Hepatocyte (in vitro differentiated cells): ENCODE results near the gene ZNF446. TPM values are rescaled to one million over a fixed set of nuclear protein-coding genes. Genes with fewer than 3 reads are reported as not detected.

Experiments
- DNase-seq: peaks from one replicate; pipeline ENCODE4 v3.0.0-alpha.2; 2016; ENCODE audit warnings: low spot score
- H2AFZ ChIP-seq: fragments of 200-600 bp; sonication (generic); 2 replicates; pipeline ENCODE4 v1.6.0; 2016; ENCODE audit warnings: antibody characterized with exemption, mild to moderate bottlenecking
- H3K27ac ChIP-seq: fragments of 200-600 bp; sonication (generic); 2 replicates; pipeline ENCODE4 v1.5.1; 2016; ENCODE audit warnings: mild to moderate bottlenecking
- H3K27me3 ChIP-seq: fragments of 200-600 bp; sonication (generic); 2 replicates; pipeline ENCODE4 v1.6.1; 2016
- H3K36me3 ChIP-seq: fragments of 200-600 bp; sonication (generic); replicated peaks from 2 replicates; pipeline ENCODE4 v1.5.1; 2016; ENCODE audit warnings: low read depth; ENCODE audit not compliant: insufficient read depth
- H3K4me1 ChIP-seq: fragments of 200-600 bp; sonication (generic); 2 replicates; pipeline ENCODE4 v1.5.1; 2016; ENCODE audit warnings: mild to moderate bottlenecking, moderate library complexity; ENCODE audit not compliant: insufficient read depth
- H3K4me2 ChIP-seq: fragments of 200-600 bp; sonication (generic); 2 replicates; pipeline ENCODE4 v1.6.0; 2016
- H3K4me3 ChIP-seq: fragments of 200-600 bp; sonication (generic); 2 replicates; pipeline ENCODE4 v1.5.1; 2016; ENCODE audit warnings: mild to moderate bottlenecking
- H3K79me2 ChIP-seq: fragments of 200-600 bp; sonication (generic); 2 replicates; pipeline ENCODE4 v1.6.0; 2017; ENCODE audit warnings: mild to moderate bottlenecking
- H3K9me2 ChIP-seq: fragments of 200-600 bp; sonication (generic); replicated peaks from 2 replicates; pipeline ENCODE4 v1.6.0; 2017; ENCODE audit warnings: mild to moderate bottlenecking; ENCODE audit not compliant: insufficient read depth
- H3K9me3 ChIP-seq: fragments of 200-600 bp; sonication (generic); 2 replicates; pipeline ENCODE4 v1.5.1; 2016; ENCODE audit warnings: low read depth, mild to moderate bottlenecking
- H4K20me1 ChIP-seq: fragments of 200-600 bp; sonication (generic); 2 replicates; pipeline ENCODE4 v1.6.0; 2016; ENCODE audit warnings: mild to moderate bottlenecking; ENCODE audit not compliant: insufficient read depth, poor library complexity, severe bottlenecking
- EZH2 ChIP-seq: fragments of 200-600 bp; sonication (generic); IDR thresholded peaks from 2 replicates; pipeline ENCODE4 v1.6.1; 2016; ENCODE audit warnings: antibody characterized with exemption, mild to moderate bottlenecking, borderline replicate concordance
- EZH2phosphoT487 ChIP-seq: fragments of 200-600 bp; sonication (generic); IDR thresholded peaks from one replicate; pipeline ENCODE4 v1.6.1; 2018; ENCODE audit warnings: antibody characterized with exemption, mild to moderate bottlenecking, low read depth, moderate library complexity; ENCODE audit not compliant: unreplicated experiment, severe bottlenecking
- WGBS: methylation state at CpG from one replicate; pipeline ENCODE4 v1.1.6; 2016; ENCODE audit warnings: low lambda C conversion rate; ENCODE audit errors: missing lambda C conversion rate; 5-methylcytosine and 5-hydroxymethylcytosine counted together
- polyA plus RNA-seq: library from polyadenylated mRNA; unstranded; fragments of >200 nt; fragmentation: Nextera tagmentation; extraction: Ambion mirVana; gene quantifications from 2 replicates; pipeline ENCODE4 v1.2.1, GENCODE V29; 2016
- total RNA-seq: library from RNA; depleted of rRNA; stranded (reverse); fragments of >200 nt; gene quantifications from 2 replicates; pipeline ENCODE4 v1.2.3, GENCODE V29; 2014
- TF ChIP-seq, protein P1 (sequence below): fragments of 200-600 bp; sonication (generic); IDR thresholded peaks from 2 replicates; pipeline ENCODE4 v1.5.1; 2016; ENCODE audit warnings: antibody characterized with exemption, mild to moderate bottlenecking; ENCODE audit not compliant: poor library complexity

The ZNF446 gene
- total and polyA plus RNA-seq, 2 experiments from 2014 or later, result 13.8 to 20.5 TPM

GRCh38 chr19:58455306-58455705, 20.8 kb upstream of the ZNF446 start:
- no peak overlapping the region for H3K4me2 ChIP-seq
- H3K27me3 ChIP-seq, result no peaks in the 10 kb centered on the region
- no peak for DNase-seq
- no peak overlapping the region for H3K4me3 ChIP-seq
- 94% methylated on average over 16 of the region's 21 CpGs for WGBS
- H3K4me1 ChIP-seq, result no peaks in the 10 kb centered on the region
- H3K36me3 ChIP-seq, result no peaks in the 10 kb centered on the region
- no peaks in the 10 kb centered on the region for H3K9me3 ChIP-seq
- no peak for TF ChIP-seq EZH2
- TF ChIP-seq EZH2phosphoT487, result no peak
- TF ChIP-seq, protein P1, sequence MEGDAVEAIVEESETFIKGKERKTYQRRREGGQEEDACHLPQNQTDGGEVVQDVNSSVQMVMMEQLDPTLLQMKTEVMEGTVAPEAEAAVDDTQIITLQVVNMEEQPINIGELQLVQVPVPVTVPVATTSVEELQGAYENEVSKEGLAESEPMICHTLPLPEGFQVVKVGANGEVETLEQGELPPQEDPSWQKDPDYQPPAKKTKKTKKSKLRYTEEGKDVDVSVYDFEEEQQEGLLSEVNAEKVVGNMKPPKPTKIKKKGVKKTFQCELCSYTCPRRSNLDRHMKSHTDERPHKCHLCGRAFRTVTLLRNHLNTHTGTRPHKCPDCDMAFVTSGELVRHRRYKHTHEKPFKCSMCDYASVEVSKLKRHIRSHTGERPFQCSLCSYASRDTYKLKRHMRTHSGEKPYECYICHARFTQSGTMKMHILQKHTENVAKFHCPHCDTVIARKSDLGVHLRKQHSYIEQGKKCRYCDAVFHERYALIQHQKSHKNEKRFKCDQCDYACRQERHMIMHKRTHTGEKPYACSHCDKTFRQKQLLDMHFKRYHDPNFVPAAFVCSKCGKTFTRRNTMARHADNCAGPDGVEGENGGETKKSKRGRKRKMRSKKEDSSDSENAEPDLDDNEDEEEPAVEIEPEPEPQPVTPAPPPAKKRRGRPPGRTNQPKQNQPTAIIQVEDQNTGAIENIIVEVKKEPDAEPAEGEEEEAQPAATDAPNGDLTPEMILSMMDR, result no peak
- no peaks in the 10 kb centered on the region for H3K9me2 ChIP-seq
- no peak overlapping the region for H3K27ac ChIP-seq
- no peak overlapping the region for H2AFZ ChIP-seq
- H4K20me1 ChIP-seq, result no peaks in the 10 kb centered on the region
- no peaks in the 10 kb centered on the region for H3K79me2 ChIP-seq

DNA sequence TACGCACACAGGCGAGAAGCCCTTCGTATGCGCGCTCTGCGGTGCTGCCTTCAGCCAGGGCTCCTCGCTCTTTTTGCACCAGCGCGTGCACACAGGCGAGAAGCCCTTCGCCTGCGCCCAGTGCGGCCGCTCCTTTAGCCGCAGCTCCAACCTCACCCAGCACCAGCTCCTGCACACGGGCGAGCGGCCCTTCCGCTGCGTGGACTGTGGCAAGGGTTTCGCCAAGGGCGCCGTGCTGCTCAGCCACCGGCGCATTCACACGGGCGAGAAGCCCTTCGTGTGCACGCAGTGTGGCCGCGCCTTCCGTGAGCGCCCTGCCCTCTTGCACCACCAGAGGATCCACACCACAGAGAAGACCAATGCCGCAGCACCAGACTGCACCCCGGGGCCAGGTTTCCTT, 20.0 kb upstream of the ZNF446 start:
- no peaks in the 10 kb centered on the region for H3K4me1 ChIP-seq
- no peak for DNase-seq
- no peak overlapping the region for H2AFZ ChIP-seq
- H3K36me3 ChIP-seq, result no peaks in the 10 kb centered on the region
- no peak overlapping the region for H3K27ac ChIP-seq
- no peak overlapping the region for H3K4me2 ChIP-seq
- no peaks in the 10 kb centered on the region for H3K79me2 ChIP-seq
- H3K4me3 ChIP-seq, result no peak overlapping the region
- H3K27me3 ChIP-seq, result no peaks in the 10 kb centered on the region
- no peaks in the 10 kb centered on the region for H4K20me1 ChIP-seq
- no peaks in the 10 kb centered on the region for H3K9me3 ChIP-seq
- WGBS, result 98% methylated on average over 34 of the region's 35 CpGs
- H3K9me2 ChIP-seq, result no peaks in the 10 kb centered on the region
- TF ChIP-seq EZH2phosphoT487 (no peak), EZH2 (no peak)
- TF ChIP-seq, protein P1, result no peak

DNA sequence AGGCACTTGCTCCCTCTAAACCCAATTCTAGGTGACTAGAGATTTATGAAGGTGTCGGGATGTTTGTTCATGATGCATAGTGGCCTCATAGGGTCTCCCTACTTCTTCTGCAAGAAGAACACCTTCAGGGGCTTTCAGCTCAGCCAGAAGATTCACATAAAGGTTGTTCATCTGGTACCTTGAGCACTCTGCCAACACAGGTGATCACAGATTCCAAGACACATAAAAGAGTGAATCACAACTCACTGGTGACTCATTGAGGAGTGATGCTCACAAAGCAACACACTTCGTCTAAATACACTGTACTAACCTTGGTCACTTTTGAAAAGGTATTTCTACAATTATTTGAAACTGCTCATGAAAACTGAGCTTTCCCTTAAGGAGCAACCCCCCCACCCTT, 16.1 kb upstream of the ZNF446 start:
- Histone ChIP-seq H4K20me1 (no peaks in the 10 kb centered on the region), H3K79me2 (no peaks in the 10 kb centered on the region), H3K27ac (no peak overlapping the region), H3K9me2 (no peaks in the 10 kb centered on the region), H3K27me3 (no peaks in the 10 kb centered on the region), H3K4me1 (no peaks in the 10 kb centered on the region), H3K4me3 (no peak overlapping the region), H3K4me2 (no peak overlapping the region), H2AFZ (no peak overlapping the region), H3K9me3 (no peaks in the 10 kb centered on the region), H3K36me3 (no peaks in the 10 kb centered on the region)
- DNase-seq, result no peak
- TF ChIP-seq EZH2phosphoT487 (no peak), EZH2 (no peak)
- TF ChIP-seq, protein P1, result no peak
- WGBS, result 88% methylated on average over 2 of the region's 2 CpGs
